Measurements from ENCODE around the gene PCIF1.
"Not testable (repeated sequence)": the region's sequence is repeated elsewhere in the genome, so short reads cannot be mapped to it uniquely, and the experiment has no call there.

Gene PCIF1

DNA sequence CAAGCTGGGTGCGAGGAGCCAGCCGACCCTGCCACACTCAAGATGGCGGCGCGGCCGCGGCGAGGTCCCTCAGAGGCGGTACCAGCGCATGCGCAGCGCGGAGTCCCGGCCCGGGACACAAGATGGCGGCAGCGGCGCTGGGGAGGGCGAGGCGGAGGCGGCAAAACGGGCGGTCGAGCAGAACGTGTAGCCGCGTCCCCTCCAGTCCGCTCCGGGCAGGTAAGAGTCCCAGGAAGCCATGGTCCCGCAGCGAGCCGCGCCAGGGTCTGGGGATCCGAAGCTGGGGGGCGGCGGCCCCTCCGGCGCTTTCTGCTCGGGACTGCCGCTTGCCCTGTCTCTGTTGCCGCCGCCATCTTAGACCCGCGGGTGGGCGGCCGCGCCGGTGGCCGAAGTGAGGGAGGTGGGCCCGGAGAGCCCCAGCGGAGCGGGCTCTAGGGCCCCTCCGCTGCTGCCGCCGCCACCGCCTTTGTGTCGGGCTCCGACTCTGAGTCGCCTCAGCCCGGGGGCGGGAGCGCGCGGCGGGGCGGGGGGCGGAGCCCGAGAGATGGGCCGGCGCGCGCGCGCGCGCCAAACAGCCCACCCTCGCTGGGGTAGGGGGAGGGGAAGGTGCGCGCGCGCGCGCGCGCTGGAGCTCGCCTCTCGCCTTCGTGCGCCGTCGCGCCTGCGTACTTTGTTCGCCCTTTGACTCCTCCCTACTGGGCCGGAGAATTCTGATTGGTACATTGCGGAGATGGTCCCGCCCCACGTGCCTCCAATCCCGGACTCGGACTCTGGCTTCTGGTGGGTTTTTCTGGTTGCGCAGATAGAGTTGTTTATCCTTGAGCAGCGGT is at the start of gene PCIF1:
PCIF1 (plus strand) TSS at position 98 of the 830 bp plus-strand sequence. CDS start 4,317 bp downstream, outside the sequence.
- peak; percentile 100 for DNase-seq (ENCODE audit: low spot score)

DNA sequence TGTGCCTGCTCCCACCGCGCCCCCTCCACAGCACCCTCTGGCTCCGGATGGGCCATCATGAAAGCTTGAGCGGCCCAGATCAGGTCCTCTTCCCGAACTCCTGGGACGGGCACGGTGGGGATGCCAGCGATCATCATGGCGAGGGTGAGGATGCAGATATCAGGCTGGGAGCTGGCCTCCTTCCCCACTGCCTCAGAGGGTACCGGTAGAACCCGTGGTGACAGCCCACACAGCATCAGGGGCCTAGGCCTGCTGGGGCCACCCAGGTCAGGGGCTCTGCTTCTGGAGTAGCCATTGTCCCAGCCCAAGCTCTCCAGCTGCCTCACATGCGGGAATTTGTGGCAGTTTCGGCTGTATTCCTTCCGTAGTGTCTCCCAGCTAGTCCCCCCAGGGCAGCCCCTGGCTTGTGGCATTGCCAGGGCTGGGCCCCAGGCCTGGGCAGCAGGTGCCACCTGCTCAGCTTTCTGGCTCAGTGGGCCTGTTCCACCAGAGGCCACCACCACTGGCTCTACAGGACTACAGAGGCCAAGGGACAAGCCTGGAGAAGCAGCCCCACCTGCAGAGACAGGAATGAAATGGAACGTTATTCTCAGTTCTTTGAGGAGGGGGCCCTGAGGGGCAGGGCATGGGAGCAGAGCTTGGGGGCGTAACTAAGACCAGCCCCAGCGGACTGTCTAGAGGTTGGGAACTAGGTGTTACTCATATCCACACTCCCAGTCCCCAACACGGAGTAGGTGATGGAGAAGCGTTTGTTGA is 47.7 kb upstream of the PCIF1 start:
- DNase-seq (ENCODE audit: low spot score): no peak

DNA sequence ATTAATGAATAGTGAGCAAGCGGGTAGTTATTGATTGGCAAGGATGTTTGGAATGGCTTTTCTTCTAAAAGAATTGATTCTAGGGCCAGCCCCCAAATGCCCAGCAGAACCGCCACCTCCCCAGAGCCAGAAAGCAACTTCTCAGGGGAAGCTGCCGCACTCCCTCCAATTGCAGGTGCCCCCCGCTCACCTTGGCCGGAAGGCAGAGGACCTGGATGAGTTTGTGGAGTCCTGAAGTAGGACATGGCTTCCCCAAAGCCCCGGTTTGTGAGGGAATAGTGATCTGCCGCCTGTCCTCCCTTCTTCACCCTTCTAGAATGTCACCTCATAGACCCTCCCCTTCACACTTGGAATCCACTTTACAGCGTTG is 47.2 kb upstream of the PCIF1 start, which contains the start of gene SPATA25:
SPATA25 (minus strand) TSS at position 277 of the 370 bp plus-strand sequence; CDS start at position 245, 32 bp downstream.
- no peak for DNase-seq (ENCODE audit: low spot score)

DNA sequence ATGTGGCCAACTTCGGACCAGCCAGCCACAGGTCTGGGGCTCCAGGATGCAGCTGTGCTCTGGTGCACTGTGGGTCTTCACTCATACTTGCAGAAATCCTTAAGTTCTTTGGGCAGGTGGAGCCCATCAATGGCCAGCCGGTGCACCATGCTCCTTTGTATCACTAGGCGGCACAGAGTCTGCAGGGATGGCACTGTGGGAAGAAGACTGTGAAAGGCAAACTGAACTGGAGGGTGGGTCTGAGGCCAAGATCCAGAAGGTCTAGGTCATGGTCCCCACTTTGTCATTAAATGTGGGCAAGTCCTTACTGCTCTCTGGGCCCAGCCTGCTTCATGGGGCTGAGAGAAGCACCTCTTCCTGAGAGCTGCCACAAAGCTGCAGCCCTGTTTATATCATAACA is 45.8 kb upstream of the PCIF1 start:
- DNase-seq (ENCODE audit: low spot score): no peak

DNA sequence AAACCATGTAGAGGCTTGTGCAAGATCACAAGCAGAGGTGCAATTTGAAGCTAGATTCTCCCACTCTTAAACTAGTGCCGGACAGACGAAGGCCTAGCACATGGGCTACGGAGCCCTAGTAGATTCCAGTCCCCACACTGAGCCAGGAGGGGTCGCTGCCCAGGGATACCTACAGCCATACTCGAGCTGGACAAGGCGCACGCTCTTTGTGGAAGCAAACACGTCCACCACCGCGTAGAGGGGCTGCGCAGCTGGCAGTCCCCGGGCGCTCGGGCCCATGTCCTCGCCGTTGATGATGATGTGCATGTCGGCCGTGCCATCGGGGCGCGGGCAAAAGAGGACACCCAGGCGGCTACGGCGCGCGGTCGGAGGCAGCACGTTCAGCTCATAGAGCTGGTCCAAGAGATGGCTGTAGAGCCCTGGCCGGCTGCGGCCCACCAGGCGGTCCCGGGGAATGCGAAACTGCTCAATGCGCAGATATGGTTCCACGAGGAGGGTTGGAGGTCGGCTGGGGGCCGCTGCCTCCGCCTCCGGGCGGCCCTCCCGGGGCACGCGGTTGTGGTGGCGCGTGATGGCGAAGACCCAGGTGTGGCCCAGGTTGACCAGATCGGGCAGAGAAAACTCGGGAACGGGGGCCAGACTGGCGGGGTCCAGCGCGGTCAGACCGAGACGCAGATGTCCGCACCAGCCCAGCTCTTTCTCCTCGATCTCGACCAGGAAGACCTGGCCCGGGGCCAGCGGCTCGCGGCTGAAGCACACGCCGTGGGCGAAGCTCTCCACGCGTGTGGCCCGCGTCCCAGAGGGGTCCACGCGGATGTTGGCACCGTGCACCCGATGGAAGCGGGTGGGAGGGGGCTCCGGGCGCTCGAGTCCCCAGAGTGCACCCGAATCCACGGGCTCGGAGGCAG is 44.2 kb upstream of the PCIF1 start:
- peak; percentile 95 for DNase-seq (ENCODE audit: low spot score)

DNA sequence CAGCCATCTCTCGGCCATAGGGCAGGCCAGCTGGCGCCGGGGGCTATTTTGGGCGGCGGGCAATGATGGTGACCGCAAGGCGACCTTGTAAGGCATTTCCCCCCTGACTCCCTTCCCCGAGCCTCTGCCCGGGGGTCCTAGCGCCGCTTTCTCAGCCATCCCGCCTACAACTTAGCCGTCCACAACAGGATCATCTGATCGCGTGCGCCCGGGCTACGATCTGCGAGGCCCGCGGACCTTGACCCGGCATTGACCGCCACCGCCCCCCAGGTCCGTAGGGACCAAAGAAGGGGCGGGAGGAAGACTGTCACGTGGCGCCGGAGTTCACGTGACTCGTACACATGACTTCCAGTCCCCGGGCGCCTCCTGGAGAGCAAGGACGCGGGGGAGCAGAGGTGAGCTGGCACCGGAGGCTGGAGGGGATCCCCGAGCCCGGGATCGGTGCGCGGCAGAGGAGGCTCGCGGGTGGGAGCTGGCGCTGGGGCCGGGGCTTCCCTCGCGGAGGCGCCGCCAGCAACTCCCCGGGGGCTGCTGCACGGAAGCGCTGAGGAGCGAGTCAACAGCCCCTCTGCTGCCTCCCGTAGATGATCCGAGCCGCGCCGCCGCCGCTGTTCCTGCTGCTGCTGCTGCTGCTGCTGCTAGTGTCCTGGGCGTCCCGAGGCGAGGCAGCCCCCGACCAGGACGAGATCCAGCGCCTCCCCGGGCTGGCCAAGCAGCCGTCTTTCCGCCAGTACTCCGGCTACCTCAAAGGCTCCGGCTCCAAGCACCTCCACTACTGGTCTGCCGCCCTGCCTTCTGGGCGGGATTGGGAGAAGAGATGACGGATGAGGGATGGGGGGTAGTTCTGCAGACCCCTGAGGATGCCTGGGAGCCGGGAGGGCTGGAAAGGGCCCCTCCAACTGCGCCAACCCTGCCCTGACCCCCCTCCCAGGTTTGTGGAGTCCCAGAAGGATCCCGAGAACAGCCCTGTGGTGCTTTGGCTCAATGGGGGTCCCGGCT is 43.2 kb upstream of the PCIF1 start, which contains the start of the genes CTSA and NEURL2:
CTSA (plus strand) TSS at position 351 of the 999 bp plus-strand sequence; CDS start at position 585, 234 bp downstream.
NEURL2 (minus strand) TSS at position 224 of the 999 bp plus-strand sequence; CDS start at position 7, 217 bp downstream.
- peak; percentile 99 for DNase-seq (ENCODE audit: low spot score)

DNA sequence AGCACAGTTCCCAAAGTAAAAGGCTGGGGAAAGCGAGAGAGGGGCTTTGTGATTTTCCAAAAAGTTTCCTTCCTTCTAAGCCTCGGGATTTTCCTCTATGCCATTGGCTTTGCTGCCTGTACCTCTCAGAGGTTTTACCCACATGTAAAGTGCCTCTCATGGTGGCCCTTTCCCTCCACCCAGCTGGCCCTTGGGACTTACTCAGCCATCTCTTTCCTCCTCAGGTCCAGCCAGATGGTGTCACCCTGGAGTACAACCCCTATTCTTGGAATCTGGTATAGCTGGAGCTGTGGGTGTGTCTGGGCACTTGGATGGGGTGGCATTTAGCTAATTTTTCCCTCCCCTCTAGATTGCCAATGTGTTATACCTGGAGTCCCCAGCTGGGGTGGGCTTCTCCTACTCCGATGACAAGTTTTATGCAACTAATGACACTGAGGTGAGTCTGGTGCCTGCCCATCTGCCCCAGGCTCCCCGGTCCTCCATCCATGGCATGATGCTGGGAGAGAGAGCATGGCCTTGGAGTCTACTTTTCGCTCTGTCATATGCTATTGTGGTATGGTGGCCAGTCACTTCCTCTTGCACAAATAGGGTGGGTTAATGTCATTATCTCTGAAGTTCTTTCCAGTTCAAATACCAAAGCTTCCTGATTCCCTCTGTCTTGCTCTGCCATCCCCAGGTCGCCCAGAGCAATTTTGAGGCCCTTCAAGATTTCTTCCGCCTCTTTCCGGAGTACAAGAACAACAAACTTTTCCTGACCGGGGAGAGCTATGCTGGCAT is 42.2 kb upstream of the PCIF1 start:
- DNase-seq (ENCODE audit: low spot score): peak; percentile 55

DNA sequence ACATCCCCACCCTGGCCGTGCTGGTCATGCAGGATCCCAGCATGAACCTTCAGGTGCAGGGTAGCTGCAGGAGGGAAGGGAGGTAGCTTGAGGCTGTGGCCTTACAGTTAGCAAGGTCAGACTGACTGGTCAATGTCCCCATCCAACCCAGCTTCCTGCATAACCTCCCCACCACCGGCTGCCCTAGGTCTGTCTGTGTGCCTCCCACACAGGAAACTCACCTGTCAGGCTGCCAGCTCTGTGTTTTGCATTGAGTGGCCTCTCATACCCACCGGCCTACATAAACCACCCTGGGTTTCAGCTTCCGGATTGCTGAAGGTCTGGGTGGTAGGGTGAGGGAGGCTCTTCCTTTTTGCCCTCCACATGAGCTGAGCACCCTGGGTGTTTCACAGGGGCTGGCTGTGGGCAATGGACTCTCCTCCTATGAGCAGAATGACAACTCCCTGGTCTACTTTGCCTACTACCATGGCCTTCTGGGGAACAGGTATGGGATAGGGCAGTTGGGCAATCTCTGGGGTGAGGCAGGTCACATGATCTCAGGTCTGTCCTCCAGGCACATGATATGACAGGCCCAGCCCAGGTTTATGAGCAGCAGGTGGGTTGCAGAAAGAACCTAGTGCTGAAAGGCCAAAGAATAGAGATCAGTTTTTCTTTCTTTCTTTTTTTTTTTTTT is 41.5 kb upstream of the PCIF1 start:
- no peak for DNase-seq (ENCODE audit: low spot score)

DNA sequence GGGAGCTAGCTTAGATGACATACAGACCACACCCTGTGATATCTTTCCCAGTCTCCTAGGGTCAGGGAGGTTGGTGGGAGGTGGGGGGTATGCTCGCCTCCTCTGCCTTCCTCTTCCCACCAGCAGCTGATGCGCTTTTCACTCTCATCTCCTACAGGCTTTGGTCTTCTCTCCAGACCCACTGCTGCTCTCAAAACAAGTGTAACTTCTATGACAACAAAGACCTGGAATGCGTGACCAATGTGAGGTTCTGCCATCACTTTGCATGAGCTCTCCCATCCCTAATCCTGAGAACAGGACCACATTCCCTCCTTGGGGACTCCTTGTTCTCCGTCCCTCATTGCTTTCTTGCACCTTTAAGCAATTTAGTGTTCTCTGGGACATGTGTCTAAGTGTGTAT is 40.7 kb upstream of the PCIF1 start:
- DNase-seq (ENCODE audit: low spot score): no peak

DNA sequence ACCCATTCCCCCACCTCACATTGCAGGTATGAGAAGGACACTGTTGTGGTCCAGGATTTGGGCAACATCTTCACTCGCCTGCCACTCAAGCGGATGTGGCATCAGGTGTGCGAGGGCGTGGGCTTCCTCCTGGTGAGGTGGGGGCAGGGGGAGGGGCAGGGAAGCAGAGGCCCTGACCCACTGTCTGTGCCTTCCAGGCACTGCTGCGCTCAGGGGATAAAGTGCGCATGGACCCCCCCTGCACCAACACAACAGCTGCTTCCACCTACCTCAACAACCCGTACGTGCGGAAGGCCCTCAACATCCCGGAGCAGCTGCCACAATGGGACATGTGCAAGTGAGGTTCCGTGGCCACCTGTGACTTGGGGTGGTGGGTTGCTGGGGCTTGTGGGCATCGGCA is 39.7 kb upstream of the PCIF1 start:
- DNase-seq (ENCODE audit: low spot score): no peak

DNA sequence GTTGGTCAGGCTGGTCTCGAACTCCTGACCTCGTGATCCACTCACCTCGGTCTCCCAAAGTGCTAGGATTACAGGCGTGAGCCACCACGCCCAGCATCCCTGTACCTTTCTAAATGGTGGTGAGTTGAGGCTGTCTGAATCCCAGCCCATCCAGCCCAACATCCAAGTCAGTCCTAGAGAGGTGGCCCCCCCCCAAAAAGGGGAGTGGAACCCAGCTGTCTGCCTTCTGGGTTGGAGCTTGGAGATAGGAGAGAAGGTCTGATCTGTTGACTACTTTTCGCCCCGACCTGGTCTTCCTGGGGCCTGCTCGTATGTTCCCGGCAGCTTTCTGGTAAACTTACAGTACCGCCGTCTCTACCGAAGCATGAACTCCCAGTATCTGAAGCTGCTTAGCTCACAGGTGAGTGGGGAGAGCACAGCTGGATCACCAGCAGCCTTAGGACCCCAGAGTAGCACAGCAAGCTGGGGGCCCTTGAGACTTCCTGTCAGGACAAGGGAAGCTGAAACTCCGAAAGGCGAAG is 37.8 kb upstream of the PCIF1 start:
- no peak for DNase-seq (ENCODE audit: low spot score)

DNA sequence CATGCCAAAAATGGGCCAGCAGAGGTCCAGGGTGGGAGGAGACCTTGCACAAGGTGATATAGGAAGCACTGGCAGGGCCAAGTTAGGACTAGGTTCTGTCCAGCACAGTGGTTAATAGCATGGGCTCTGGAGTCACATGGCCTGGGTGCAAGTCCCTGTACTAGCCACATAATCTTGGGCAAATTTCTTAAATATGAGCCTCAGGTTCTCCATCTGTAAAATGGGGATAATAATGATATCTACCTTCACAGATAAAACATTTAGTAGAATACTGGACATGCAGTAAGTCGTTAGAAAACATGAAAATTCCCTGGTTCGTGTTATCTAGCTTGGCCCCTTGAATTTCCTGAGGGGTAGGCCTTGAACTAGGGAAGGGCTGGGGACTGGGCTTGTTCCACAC is 37.2 kb upstream of the PCIF1 start:
- DNase-seq (ENCODE audit: low spot score): no peak

DNA sequence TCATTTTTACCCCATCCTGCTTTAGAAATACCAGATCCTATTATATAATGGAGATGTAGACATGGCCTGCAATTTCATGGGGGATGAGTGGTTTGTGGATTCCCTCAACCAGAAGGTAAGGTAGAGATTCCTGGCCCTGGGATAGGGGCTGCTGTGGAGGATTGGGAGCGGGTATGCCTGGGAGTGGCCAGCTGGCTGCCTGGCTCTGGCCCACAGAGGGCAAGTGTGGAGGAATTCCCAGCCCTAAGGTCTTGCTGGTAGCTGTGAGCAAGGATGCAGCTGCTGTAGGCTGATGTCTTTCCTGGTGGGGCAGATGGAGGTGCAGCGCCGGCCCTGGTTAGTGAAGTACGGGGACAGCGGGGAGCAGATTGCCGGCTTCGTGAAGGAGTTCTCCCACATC is 36.8 kb upstream of the PCIF1 start:
- DNase-seq (ENCODE audit: low spot score): no peak

DNA sequence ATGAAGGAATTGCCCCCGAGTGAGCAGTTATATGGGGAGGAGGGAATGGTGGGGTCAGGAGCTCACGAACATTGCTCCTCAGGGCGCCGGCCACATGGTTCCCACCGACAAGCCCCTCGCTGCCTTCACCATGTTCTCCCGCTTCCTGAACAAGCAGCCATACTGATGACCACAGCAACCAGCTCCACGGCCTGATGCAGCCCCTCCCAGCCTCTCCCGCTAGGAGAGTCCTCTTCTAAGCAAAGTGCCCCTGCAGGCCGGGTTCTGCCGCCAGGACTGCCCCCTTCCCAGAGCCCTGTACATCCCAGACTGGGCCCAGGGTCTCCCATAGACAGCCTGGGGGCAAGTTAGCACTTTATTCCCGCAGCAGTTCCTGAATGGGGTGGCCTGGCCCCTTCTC is 36.2 kb upstream of the PCIF1 start:
- DNase-seq (ENCODE audit: low spot score): no peak

DNA sequence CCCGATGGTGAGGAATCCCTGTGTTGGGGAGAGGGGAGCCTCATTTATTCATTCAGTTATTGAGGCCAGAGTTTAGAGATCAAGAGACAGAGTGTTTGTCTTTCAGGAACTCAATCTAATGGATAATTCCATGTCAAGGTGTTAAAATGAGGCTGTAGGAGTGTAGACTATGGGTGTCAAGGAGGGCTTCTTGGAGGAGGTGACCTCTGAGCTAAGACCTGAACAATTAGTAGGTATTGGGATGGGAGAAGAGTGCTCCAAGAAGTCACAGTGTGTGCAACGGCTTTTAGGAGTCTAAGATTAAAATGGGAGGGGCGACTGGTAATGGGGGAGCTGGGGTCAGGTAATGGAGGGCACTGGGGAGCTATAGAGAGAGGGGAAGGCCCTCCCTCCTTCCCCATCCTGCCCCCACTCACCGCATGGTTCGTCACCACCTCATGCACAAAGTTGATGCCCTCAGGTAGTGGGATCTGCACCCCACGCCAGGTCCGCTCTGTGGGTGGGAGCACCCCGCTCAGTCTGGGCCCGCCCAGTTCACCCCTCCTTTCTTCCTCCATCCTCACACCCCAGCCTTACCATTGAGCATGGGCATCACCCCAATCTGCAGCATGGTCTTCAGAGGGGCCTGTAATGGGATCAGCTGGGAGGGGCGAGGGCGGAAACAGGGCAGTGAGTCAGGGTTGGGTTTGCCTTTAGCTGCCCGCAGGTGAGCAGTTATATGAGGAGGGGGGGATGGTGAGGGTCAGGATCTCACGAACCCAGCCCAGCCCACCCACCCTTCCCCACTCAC is 35.2 kb upstream of the PCIF1 start:
- DNase-seq (ENCODE audit: low spot score): no peak

DNA sequence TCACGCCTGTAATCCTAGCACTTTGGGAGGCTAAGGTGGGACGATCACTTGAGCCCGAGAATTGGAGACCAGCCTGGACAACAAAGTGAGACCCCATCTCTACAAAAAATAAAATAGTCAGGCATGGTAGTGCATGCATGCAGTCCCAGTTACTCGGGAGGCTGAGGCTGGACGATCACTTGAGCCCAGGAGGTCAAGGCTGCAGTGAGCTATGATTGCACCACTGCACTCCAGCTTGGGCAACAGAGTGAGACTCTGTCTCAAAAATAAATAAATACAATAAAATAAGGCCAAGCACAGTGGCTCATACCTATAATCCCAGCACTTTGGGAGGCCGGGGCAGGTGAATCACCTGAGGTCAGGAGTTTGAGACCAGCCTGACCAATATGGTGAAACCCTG is 33.2 kb upstream of the PCIF1 start:
- DNase-seq (ENCODE audit: low spot score): not testable (repeated sequence)

DNA sequence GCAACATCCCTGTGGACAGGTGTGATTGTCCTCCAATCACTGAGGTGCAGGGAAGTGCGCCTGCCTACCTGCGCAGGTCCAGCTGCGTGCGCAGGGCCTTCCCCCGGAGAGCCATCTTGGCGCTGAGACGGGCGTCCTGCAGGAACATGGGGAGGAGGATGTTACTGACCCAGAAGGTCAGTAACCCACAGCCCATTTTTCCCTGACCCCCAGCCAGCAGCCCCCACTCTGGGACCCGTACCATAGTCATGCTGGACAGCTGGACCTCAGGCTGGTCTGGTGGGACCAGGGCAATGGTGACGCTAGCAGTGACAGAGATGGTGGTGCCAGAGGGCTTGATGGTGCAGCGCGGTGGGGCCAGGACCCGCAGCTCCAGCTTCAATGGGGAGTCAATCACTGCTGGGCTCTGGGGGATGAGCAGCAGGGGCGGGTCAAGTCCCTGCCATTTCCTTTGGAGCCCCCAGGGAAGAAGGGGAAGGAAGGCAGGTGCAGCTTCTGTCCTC is 32.2 kb upstream of the PCIF1 start:
- DNase-seq (ENCODE audit: low spot score): no peak

All from HuH-7 (cell line).